Mucosa of descending colon (tissue), 3 donors: ENCODE results near the gene NR6A1. TPM values are rescaled to one million over a fixed set of nuclear protein-coding genes. Genes with fewer than 3 reads are reported as not detected.

Experiments
- ATAC-seq: fragments of 200-7000 bp; cut with Tn5 transposase; one replicate; pipeline ENCODE4 v1.9.1; 2020; ENCODE audit warnings: mild to moderate bottlenecking, moderate library complexity
- DNase-seq, 3 donors: peaks; one replicate each; pipeline ENCODE4 v3.0.0-alpha.2; 2020
- H3K36me3 ChIP-seq: fragments of 200-600 bp; one replicate; pipeline ENCODE4 v1.8.0; 2021; ENCODE audit warnings: low read depth, mild to moderate bottlenecking
- H3K4me1 ChIP-seq: fragments of 200-600 bp; one replicate; pipeline ENCODE4 v1.8.0; 2021; ENCODE audit warnings: low read depth, mild to moderate bottlenecking
- H3K4me3 ChIP-seq: fragments of 200-600 bp; one replicate; pipeline ENCODE4 v1.8.0; 2021; ENCODE audit warnings: mild to moderate bottlenecking
- H3K9me3 ChIP-seq: fragments of 200-600 bp; one replicate; pipeline ENCODE4 v1.8.0; 2021; ENCODE audit warnings: mild to moderate bottlenecking
- intact Hi-C, 2 donors: fragments of 100-400 bp; cut with DNase I in 1 of 2; cut with micrococcal nuclease in 1 of 2; formaldehyde crosslinking; loops; one replicate each; pipeline versions ENCODE4 v1.11.0 to v1.11.1; 2022; cut with DNase I, micrococcal nuclease
- total RNA-seq, 3 donors: library from RNA; stranded (reverse); fragmentation: NEBNext Ultra II Directional in 2 of 3; extraction: Animal tissue kit (Norgen Biotek cat#: 25700) in 2 of 3; gene quantifications; one replicate each; pipeline versions ENCODE4 v1.2.1 to v1.2.4, GENCODE V29; 2021 to 2023
- TF ChIP-seq, protein P1 (sequence below): fragments of 200-600 bp; IDR thresholded peaks from one replicate; pipeline ENCODE4 v1.8.0; 2022; ENCODE audit warnings: antibody characterized with exemption, mild to moderate bottlenecking
- donor health status: DM: no; HTN: no; CAD: no; lungs with moderate emphysema.
- donor health status: DM: no; HTN: no; CAD: no.
- donor health status: DM: no; HTN: yes; CAD: no.

NR6A1 gene
- total RNA-seq, 3 donors from 2014 or later: 5.6 to 8.4 (median 7.0) TPM

DNA sequence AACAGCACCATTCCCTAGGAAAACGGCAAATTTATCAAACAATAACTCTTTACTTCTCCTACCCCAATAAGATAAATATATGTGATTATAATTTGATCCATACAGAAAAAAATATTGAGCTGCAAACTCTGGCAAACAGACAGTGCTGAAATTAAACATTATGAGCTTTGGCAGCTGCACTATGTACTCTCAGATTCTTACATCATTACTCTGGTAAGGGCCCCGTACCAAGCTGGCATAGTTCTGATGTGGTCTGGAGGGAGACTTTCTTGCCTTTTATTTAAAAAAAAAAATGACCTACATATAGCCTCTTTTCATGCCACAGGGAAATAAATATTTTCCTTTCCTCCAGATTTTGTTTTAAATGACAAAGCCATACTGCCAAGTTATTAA is 95.0 kb downstream of the NR6A1 start:
- Histone ChIP-seq H3K36me3 (no peaks in the 10 kb centered on the region), H3K9me3 (no peaks in the 10 kb centered on the region), H3K4me1 (peaks cover 3% of the 10 kb centered on the region), H3K4me3 (no peak overlapping the region)
- ATAC-seq (no peak), DNase-seq (no peak)
- TF ChIP-seq, protein P1, sequence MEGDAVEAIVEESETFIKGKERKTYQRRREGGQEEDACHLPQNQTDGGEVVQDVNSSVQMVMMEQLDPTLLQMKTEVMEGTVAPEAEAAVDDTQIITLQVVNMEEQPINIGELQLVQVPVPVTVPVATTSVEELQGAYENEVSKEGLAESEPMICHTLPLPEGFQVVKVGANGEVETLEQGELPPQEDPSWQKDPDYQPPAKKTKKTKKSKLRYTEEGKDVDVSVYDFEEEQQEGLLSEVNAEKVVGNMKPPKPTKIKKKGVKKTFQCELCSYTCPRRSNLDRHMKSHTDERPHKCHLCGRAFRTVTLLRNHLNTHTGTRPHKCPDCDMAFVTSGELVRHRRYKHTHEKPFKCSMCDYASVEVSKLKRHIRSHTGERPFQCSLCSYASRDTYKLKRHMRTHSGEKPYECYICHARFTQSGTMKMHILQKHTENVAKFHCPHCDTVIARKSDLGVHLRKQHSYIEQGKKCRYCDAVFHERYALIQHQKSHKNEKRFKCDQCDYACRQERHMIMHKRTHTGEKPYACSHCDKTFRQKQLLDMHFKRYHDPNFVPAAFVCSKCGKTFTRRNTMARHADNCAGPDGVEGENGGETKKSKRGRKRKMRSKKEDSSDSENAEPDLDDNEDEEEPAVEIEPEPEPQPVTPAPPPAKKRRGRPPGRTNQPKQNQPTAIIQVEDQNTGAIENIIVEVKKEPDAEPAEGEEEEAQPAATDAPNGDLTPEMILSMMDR: no peak
- intact Hi-C loops: no loop called here

DNA sequence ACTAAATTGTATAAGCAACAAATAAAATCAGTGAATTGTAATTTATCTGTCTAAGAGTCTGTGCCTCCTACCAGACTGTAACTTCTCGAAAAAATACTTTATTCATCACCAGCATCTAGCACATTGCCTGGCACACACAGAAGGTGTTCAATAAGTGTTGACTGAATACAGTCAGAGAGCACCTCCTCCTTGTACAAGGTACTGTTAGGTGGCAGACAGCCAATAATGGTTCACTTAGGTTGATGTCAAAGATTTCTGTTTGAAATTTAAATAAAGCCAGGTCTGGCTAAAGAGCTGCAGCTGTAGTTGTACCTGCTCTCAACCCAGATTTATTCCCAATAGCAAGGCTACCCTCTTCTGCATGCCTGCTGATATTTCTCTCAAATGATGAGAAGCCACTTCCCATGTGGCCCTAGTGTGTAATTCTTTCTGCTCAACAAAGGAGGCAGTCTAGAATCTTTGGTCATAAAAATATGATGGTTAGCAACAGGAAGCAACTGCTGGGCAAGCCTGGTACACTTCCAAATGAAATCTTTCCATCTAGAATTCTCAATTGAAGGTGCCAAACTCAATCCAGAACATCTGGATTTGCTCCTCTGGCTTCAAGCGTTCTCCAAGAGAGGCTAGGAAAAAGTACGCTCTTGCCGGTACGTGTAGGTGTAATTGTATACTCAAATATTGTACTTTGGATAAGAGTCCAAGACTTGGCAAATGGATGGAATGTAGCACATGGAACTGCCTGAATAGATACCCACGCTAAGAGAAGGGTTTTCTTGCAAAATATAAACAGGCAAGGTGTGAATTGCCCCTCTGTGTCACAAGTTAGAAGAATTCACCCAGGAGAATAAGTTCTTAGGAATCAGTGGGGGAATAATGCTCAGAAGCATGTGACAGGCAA is 95.6 kb downstream of the NR6A1 start:
- H3K4me1 ChIP-seq: peaks cover 3% of the 10 kb centered on the region
- TF ChIP-seq, protein P1: no peak
- intact Hi-C loops: no loop called here
- DNase-seq (no peak), ATAC-seq (peak; percentile 48)
- no peaks in the 10 kb centered on the region for H3K36me3 ChIP-seq
- no peak overlapping the region for H3K4me3 ChIP-seq
- no peaks in the 10 kb centered on the region for H3K9me3 ChIP-seq

DNA sequence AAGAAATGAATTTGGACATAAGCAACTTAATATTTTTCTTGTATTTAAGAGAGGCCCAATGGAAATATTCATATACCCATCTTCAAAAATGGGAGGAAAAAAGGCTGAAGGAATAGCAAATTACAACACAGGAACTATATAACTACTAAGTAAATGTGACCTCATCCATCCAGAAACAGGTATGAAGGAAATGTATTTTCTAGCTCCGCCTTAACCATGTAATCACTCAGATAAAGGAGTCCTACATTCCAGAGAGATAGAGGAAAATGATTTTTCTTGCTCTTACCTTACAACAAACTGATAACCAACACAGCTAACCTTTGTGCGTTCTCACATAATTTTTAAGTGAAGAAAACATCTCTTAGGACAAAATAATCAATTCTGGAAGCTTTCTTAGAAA is 96.5 kb downstream of the NR6A1 start:
- TF ChIP-seq, protein P1: no peak
- H3K36me3 ChIP-seq: no peaks in the 10 kb centered on the region

DNA sequence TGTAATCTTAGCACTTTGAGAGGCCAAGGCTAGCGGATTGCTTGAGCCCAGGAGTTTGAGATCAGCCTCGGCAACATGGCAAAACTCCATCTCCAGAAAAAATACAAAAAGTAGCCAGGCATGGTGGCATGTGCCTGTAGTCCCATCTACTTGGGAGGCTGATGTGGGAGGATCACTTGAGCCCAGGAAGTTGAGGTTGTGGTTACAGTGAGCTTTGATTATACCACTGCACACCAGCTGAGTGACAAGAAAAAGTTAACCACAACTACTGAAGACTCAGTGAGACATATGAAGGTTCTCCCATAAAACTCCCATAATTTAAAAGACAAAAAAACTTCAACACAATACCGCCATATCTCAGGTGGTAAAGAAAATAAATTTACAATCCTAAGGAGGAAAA is 98.0 kb downstream of the NR6A1 start:
- no peaks in the 10 kb centered on the region for H3K9me3 ChIP-seq
- TF ChIP-seq, protein P1: no peak
- no peaks in the 10 kb centered on the region for H3K36me3 ChIP-seq
- DNase-seq (no peak), ATAC-seq (no peak)
- H3K4me1 ChIP-seq: peaks cover 3% of the 10 kb centered on the region
- intact Hi-C loops: no loop called here
- H3K4me3 ChIP-seq: no peak overlapping the region

More for the DNA sequence above, 96.5 kb downstream of the NR6A1 start:
- no peak for DNase-seq
- H3K4me1 ChIP-seq: peaks cover 3% of the 10 kb centered on the region
- no peaks in the 10 kb centered on the region for H3K9me3 ChIP-seq
- H3K4me3 ChIP-seq: no peak overlapping the region
- no peak for ATAC-seq
- intact Hi-C loops: no loop called here

DNA sequence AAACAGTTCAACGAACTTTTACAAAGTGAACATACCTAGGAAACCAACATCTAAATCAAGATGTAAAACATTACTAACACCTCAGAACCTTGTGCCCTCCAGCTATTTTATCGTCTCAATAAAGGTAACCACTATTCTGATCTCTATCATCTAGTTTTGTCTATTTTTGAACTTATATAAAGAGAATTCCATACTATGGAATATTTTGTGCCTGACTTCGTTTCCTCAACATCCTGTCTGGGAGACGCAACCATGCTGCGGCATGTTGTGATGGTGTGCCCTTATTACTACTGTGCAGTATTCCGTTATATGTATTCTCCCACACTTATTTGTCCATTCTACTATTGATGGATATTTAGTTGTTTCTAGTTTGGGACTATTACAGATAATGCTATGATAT is 99.2 kb downstream of the NR6A1 start:
- H3K4me3 ChIP-seq: no peak overlapping the region
- DNase-seq (no peak), ATAC-seq (no peak)
- intact Hi-C loops: no loop called here
- peaks cover 3% of the 10 kb centered on the region for H3K4me1 ChIP-seq
- H3K36me3 ChIP-seq: no peaks in the 10 kb centered on the region
- TF ChIP-seq, protein P1: no peak
- H3K9me3 ChIP-seq: no peaks in the 10 kb centered on the region
